SJSA1 (cell line): ENCODE measurements around the gene SELE. TPM values are rescaled to one million over a fixed set of nuclear protein-coding genes. Genes with fewer than 3 reads are reported as not detected.
"Not testable (repeated sequence)": the region's sequence is repeated elsewhere in the genome, so short reads cannot be mapped to it uniquely, and the experiment has no call there.

Experiments
- DNase-seq, 2 experiments: peaks; one replicate each; pipeline ENCODE4 v3.0.0-alpha.2; 2015 to 2020; ENCODE audit warnings: low spot score in 2 of 2, low read depth in 1 of 2
- H3K27ac ChIP-seq: fragments of 250-450 bp; sonication (Bioruptor Pico); 2 replicates; pipeline ENCODE4 v1.5.1; 2020; ENCODE audit warnings: mild to moderate bottlenecking, moderate library complexity
- H3K27me3 ChIP-seq: fragments of 250-450 bp; sonication (Bioruptor Pico); replicated peaks from 2 replicates; pipeline ENCODE4 v1.5.1; 2020; ENCODE audit warnings: mild to moderate bottlenecking, moderate library complexity
- H3K36me3 ChIP-seq: fragments of 250-450 bp; sonication (Bioruptor Pico); 2 replicates; pipeline ENCODE4 v1.5.1; 2020; ENCODE audit warnings: mild to moderate bottlenecking
- H3K4me1 ChIP-seq: fragments of 250-450 bp; sonication (Bioruptor Pico); replicated peaks from 2 replicates; pipeline ENCODE4 v1.6.1; 2021; ENCODE audit warnings: mild to moderate bottlenecking
- H3K4me3 ChIP-seq: fragments of 250-450 bp; sonication (Bioruptor Pico); 2 replicates; pipeline ENCODE4 v1.5.1; 2020; ENCODE audit warnings: mild to moderate bottlenecking
- H3K9me3 ChIP-seq: fragments of 250-450 bp; sonication (Bioruptor Pico); replicated peaks from 2 replicates; pipeline ENCODE4 v1.5.1; 2020; ENCODE audit warnings: mild to moderate bottlenecking
- total RNA-seq: library from RNA; depleted of rRNA; stranded (reverse); fragments of >200 nt; shearing (Covaris generic); gene quantifications from 2 replicates; pipeline ENCODE4 v1.2.3, GENCODE V29; 2014

Gene SELE
- total RNA-seq, 1 experiment from 2014 or later = 0.21 TPM

- Histone ChIP-seq H3K36me3 (no peaks in the 10 kb centered on the region), H3K4me1 (peaks cover 63% of the 10 kb centered on the region), H3K27ac (peak overlapping the region; percentile 82), H3K27me3 (no peaks in the 10 kb centered on the region), H3K9me3 (no peaks in the 10 kb centered on the region), H3K4me3 (no peak overlapping the region)
- DNase-seq = peak; percentile 83 to 94
These were observed 8.0 kb upstream of the SELE start for GRCh38 chr1:169741666-169742394.

- Histone ChIP-seq H3K27me3 (no peaks in the 10 kb centered on the region), H3K4me3 (no peak overlapping the region), H3K36me3 (no peaks in the 10 kb centered on the region), H3K27ac (peak overlapping the region; percentile 82), H3K9me3 (no peaks in the 10 kb centered on the region), H3K4me1 (peaks cover 48% of the 10 kb centered on the region)
- peak in 1 of 2 experiments; percentile 68 for DNase-seq
These were observed 6.1 kb upstream of the SELE start for GRCh38 chr1:169739980-169740379.

DNA sequence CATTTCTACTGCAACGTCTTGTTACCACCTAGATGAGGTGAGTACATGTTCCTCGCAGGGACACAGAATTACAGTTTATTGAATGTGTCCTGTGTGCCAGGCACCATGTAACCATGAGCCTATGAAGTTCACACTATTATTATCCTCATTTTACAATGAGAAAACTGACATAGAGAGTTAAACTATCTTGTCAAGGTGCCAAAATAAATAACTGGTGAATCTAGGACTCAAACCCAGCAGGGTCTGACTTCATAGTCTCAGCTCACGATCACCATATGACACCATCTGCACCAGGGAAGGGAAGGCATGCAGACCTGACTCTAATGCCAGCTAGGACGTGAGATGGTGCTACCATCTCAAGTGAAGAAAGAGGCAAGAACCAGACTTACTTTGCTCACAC, 2.4 kb downstream of the SELE start:
- Histone ChIP-seq H3K36me3 (no peaks in the 10 kb centered on the region), H3K4me1 (no peaks in the 10 kb centered on the region), H3K9me3 (no peaks in the 10 kb centered on the region), H3K27ac (no peak overlapping the region), H3K27me3 (no peaks in the 10 kb centered on the region), H3K4me3 (no peak overlapping the region)
- DNase-seq = no peak

GRCh38 chr1:169729991-169730390, 3.9 kb downstream of the SELE start:
- Histone ChIP-seq H3K36me3 (no peaks in the 10 kb centered on the region), H3K27ac (no peak overlapping the region), H3K4me1 (no peaks in the 10 kb centered on the region), H3K4me3 (no peak overlapping the region), H3K9me3 (no peaks in the 10 kb centered on the region), H3K27me3 (no peaks in the 10 kb centered on the region)
- no peak for DNase-seq

DNA sequence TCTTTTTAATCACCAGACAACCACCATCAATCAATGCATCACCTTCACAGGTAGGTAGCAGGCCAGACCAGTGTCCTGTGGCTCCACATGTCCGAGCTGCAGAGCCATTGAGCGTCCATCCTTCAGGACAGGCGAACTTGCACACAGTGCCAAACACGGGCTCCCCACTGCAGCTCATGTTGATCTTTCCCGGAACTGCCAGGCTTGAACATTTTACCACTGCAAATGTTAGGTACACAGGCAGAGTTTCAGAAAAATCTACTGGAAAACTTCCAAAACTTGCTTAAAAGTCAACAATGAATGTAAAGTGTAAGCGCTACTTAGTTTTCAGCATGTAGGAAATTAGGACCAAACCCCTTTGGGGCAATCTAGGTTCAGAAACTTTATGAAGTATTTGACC, 6.6 kb downstream of the SELE start:
- H3K4me1 ChIP-seq = peaks cover 19% of the 10 kb centered on the region
- no peaks in the 10 kb centered on the region for H3K9me3 ChIP-seq
- no peaks in the 10 kb centered on the region for H3K36me3 ChIP-seq
- no peak overlapping the region for H3K4me3 ChIP-seq
- DNase-seq = no peak
- no peaks in the 10 kb centered on the region for H3K27me3 ChIP-seq
- no peak overlapping the region for H3K27ac ChIP-seq

- Histone ChIP-seq H3K4me3 (no peak overlapping the region), H3K36me3 (no peaks in the 10 kb centered on the region), H3K9me3 (no peaks in the 10 kb centered on the region), H3K27ac (no peak overlapping the region), H3K27me3 (no peaks in the 10 kb centered on the region), H3K4me1 (peaks cover 24% of the 10 kb centered on the region)
- no peak for DNase-seq
These were observed 7.0 kb downstream of the SELE start for GRCh38 chr1:169726851-169727250.

- H3K9me3 ChIP-seq = no peaks in the 10 kb centered on the region
- H3K4me3 ChIP-seq = no peak overlapping the region
- H3K36me3 ChIP-seq = no peaks in the 10 kb centered on the region
- no peaks in the 10 kb centered on the region for H3K27me3 ChIP-seq
- H3K27ac ChIP-seq = no peak overlapping the region
- peaks cover 24% of the 10 kb centered on the region for H3K4me1 ChIP-seq
- no peak for DNase-seq
These were observed 7.9 kb downstream of the SELE start for GRCh38 chr1:169725930-169726329.

GRCh38 chr1:169724168-169724567, 9.7 kb downstream of the SELE start:
- Histone ChIP-seq H3K9me3 (no peaks in the 10 kb centered on the region), H3K27ac (no peak overlapping the region), H3K27me3 (no peaks in the 10 kb centered on the region), H3K4me3 (no peak overlapping the region), H3K36me3 (no peaks in the 10 kb centered on the region), H3K4me1 (peaks cover 24% of the 10 kb centered on the region)
- DNase-seq = no peak

DNA sequence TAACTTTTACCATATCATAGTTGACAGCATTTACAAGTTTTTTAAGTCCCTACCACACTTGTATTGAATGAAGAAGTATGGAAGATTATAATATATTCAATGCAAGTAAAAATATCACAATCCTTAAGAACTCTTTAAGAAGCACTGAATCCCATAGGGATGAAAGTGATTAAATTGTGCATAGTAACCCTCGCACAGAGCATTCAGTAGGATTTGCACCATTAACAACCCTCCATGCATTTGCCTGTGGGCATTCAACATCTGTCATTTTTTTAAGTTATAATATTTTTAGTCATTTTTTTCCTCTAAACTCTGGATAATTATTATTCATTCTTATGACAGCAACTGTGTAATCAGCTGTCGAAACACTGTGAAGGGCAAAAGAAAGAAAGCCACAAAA, 10.1 kb downstream of the SELE start:
- Histone ChIP-seq H3K4me1 (peaks cover 24% of the 10 kb centered on the region), H3K36me3 (no peaks in the 10 kb centered on the region), H3K27me3 (no peaks in the 10 kb centered on the region), H3K9me3 (no peaks in the 10 kb centered on the region), H3K4me3 (no peak overlapping the region), H3K27ac (no peak overlapping the region)
- DNase-seq = no peak

DNA sequence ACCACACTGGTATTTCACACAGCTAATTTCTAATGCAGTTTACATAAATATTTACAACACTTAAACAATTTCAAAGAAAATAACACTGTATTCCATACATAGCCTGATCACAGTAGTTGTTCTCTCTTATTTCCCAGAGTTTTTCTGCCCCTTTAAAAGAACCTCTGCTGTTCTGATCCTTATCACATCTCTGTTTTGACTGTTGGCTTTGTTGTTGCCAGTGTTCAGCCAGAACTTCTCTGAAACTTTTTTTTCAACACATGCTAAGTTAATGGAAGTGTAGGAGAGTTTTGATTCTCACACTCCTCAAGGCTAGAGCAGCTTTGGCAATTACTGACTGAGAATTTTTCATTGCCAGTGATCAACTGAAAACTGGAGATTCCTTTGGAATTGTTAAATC, 11.1 kb downstream of the SELE start:
- no peak overlapping the region for H3K4me3 ChIP-seq
- H3K36me3 ChIP-seq = no peaks in the 10 kb centered on the region
- no peaks in the 10 kb centered on the region for H3K27me3 ChIP-seq
- peak overlapping the region; percentile 64 for H3K27ac ChIP-seq
- H3K4me1 ChIP-seq = peaks cover 24% of the 10 kb centered on the region
- no peaks in the 10 kb centered on the region for H3K9me3 ChIP-seq
- peak in 1 of 2 experiments; percentile 46 for DNase-seq

GRCh38 chr1:169715100-169715499, 18.8 kb downstream of the SELE start:
- H3K4me1 ChIP-seq, H3K4me3 ChIP-seq, H3K27me3 ChIP-seq, H3K27ac ChIP-seq, H3K9me3 ChIP-seq, DNase-seq, H3K36me3 ChIP-seq: not testable (repeated sequence)

GRCh38 chr1:169713090-169713489, 20.8 kb downstream of the SELE start:
- not testable (repeated sequence) for H3K27ac ChIP-seq, DNase-seq, H3K4me1 ChIP-seq, H3K36me3 ChIP-seq, H3K27me3 ChIP-seq, H3K4me3 ChIP-seq, H3K9me3 ChIP-seq

DNA sequence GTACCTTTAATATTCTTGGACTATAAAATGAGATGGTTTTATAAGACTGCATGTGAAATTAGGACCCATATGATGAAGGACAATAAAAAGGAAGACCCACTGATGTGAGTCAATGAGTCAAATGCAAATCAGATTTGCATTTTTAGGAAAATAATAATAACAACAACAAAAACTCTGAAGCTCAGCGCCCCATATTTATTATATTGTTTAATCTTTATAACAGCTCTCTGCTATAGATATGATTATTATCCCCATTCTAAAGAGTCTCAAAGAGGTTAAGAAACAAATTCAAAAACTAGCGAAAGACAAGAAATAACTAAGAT, 21.6 kb downstream of the SELE start:
- H3K27me3 ChIP-seq = no peaks in the 10 kb centered on the region; the same call in 1 of the 2 replicates
- no peaks in the 10 kb centered on the region for H3K36me3 ChIP-seq
- H3K4me3 ChIP-seq = no peak overlapping the region
- H3K9me3 ChIP-seq = no peaks in the 10 kb centered on the region; the same call in 1 of the 2 replicates
- no peak overlapping the region for H3K27ac ChIP-seq
- DNase-seq = no peak
- H3K4me1 ChIP-seq = 0 out of 2 replicates have a peak, but pooled peaks cover 3% of the 10 kb centered on the region

DNA sequence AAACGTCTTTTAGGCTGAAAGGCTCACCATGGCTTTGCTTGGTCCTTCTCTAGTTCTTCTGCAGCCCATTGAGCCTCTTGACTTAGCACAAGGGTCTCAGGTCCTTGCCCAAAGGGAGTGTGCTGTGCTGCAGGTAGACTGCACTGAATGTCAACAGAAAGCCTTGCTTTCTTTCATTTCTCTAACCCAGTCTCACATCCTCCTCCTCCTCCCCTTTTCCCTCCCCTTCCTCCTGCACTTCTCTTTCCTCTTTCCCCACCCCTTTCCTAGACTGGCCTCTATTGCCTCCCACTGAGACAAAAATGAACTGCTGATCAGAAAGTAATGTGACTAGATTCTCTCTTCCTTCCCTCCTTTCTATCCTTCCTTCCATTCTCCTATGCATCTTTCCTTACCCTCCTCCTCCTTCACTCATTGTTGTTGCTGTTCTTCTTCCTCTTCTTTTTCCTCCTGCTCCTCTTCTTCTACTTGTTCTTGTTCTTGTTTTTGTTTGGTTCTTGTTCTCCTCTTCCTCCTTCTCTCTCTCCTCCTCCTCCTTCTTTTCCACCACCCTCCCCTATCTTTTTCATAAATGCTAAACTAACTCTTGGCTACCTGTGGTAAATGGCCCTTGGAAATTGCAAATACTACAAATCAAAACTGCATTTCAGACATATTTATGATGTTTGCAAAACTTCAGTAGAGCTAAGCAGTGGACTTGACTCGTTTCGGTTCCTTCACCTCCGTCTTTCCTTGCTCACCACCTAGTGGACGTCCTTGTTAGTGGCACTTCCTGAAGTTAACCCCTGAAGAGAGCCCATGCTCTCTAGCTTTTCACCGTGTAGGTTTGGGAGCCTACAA, 22.2 kb downstream of the SELE start, which contains the start of gene SELL:
TSS of gene SELL (minus strand) at position 152 of the 840 bp plus-strand sequence. CDS start at position 30, 122 bp downstream.
- peak; percentile 41 to 61 for DNase-seq
- H3K4me3 ChIP-seq = peak within 1 kb of the TSS; percentile 19
- H3K36me3 ChIP-seq = no peaks in the 10 kb centered on the region
- no peaks in the 10 kb centered on the region; the same call in 1 of the 2 replicates for H3K27me3 ChIP-seq
- no peak within 1 kb of the TSS for H3K27ac ChIP-seq
- no peaks in the 10 kb centered on the region for H3K9me3 ChIP-seq
- H3K4me1 ChIP-seq = 0 out of 2 replicates have a peak, but pooled peaks cover 3% of the 10 kb centered on the region
